Esophagus muscularis mucosa (tissue), 4 donors: ENCODE measurements around the gene CHST7.

Source experiments
- EP300 ChIP-seq: sonication (generic); formaldehyde crosslinking; IDR thresholded peaks from one replicate; pipeline ENCODE4 v1.6.1; 2017; ENCODE audit warnings: antibody characterized with exemption
- POLR2A ChIP-seq: fragments of 450-650 bp; IDR thresholded peaks from one replicate; pipeline ENCODE4 v1.6.1; 2017; ENCODE audit warnings: antibody characterized with exemption, moderate library complexity, mild to moderate bottlenecking, low read depth
- TF ChIP-seq, protein P1 (sequence below), 3 experiments: fragments of 200-600 bp in 2 of 3; fragments of 450-650 bp in 1 of 3; sonication (generic) in 2 of 3; IDR thresholded peaks; one replicate each; pipeline ENCODE4 v1.5.1; 2017 to 2019; ENCODE audit warnings: antibody characterized with exemption in 3 of 3, mild to moderate bottlenecking in 2 of 3, moderate library complexity in 1 of 3

- TF ChIP-seq, protein P1, sequence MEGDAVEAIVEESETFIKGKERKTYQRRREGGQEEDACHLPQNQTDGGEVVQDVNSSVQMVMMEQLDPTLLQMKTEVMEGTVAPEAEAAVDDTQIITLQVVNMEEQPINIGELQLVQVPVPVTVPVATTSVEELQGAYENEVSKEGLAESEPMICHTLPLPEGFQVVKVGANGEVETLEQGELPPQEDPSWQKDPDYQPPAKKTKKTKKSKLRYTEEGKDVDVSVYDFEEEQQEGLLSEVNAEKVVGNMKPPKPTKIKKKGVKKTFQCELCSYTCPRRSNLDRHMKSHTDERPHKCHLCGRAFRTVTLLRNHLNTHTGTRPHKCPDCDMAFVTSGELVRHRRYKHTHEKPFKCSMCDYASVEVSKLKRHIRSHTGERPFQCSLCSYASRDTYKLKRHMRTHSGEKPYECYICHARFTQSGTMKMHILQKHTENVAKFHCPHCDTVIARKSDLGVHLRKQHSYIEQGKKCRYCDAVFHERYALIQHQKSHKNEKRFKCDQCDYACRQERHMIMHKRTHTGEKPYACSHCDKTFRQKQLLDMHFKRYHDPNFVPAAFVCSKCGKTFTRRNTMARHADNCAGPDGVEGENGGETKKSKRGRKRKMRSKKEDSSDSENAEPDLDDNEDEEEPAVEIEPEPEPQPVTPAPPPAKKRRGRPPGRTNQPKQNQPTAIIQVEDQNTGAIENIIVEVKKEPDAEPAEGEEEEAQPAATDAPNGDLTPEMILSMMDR (IDR thresholded peaks at IDR 0.05), result no peak
- TF ChIP-seq EP300 (no peak), POLR2A (no peak)
These were observed 11.5 kb upstream of the CHST7 start for GRCh38 chrX:46561824-46562657.
